ENCODE measurements around the gene C6orf132. TPM values are rescaled to one million over a fixed set of nuclear protein-coding genes. Genes with fewer than 3 reads are reported as not detected.

The C6orf132 gene
- total RNA-seq, 4 donors from 2014 or later = 3.0 to 19.0 (median 3.6) TPM

DNA sequence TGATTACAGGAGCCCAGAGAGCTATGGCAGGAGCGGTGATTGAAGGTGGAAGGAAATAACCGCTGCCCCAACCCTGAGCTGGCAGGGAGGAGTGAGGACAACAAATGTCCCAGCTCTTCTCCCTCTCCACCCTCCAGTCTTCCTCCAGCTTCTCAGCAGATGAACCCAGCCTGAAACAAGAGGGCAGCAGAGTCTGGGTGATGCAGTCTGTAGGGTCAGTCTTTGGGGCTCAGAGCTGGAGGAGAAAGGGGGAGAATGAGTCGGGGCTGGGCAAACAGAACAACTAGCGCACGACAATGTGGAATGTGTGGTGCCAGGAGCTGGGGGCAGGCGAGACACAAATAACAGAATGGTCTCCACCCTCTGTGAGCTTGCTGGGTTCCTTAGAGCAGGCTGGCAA is 26.2 kb upstream of the C6orf132 start:
- DNase-seq (ENCODE audit: low spot score) (no peak), ATAC-seq (ENCODE audit: low FRiP score) (no peak)
- no peak for TF ChIP-seq CTCF (IDR thresholded peaks at IDR 0.05)

- peak; percentile 76 for ATAC-seq (ENCODE audit: low FRiP score)
- DNase-seq (ENCODE audit: low spot score) = peak; percentile 70
- peak in 2 of 3 donors; percentile 83 to 91 for TF ChIP-seq CTCF (IDR thresholded peaks at IDR 0.05)
Observed at GRCh38 chr6:42166444-42167141, 24.2 kb upstream of the C6orf132 start.

GRCh38 chr6:42165016-42165415 is 22.6 kb upstream of the C6orf132 start:
- no peak for TF ChIP-seq CTCF (IDR thresholded peaks at IDR 0.05)
- DNase-seq (ENCODE audit: low spot score) (no peak), ATAC-seq (ENCODE audit: low FRiP score) (no peak)

DNA sequence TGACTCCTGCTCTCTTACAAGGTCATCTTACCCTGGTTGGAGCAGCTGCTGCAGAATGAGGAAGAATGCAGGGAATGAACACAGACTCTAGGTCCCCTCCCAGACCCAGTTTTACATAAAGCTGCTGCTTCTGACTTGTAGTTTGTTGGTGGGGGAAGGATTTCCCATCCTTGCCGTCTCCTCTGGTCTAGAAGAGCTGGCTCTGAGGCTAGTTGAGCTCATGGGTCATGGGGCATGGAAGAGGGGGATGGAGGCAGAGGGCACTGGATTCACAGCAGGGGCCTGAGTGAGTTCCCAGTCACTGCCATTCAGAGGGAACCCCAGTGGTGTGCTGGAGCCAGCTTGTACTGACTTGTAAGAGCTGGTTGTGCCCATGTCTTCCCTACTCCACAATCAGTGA is 21.6 kb upstream of the C6orf132 start:
- ATAC-seq (ENCODE audit: low FRiP score) = no peak
- no peak for DNase-seq (ENCODE audit: low spot score)
- no peak for TF ChIP-seq CTCF (IDR thresholded peaks at IDR 0.05)

DNA sequence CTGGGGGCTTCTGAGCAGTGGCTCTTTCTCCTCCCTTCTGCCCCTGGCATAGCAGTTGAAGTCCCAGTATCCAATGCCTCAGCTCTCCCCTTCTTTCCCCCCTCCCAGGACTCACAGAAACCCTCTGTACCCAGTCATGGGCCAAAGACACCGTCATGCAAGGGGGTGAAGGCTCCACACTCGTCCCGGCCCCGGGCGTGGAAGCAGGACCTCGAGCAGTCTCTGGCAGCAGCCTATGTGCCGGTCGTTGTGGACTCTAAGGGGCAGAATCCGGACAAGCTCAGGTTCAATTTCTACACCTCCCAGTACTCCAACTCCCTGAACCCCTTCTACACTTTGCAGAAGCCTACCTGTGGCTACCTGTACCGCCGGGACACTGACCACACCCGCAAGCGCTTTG is 20.4 kb upstream of the C6orf132 start:
- TF ChIP-seq CTCF (IDR thresholded peaks at IDR 0.05) = no peak
- ATAC-seq (ENCODE audit: low FRiP score) (no peak), DNase-seq (ENCODE audit: low spot score) (no peak)

GRCh38 chr6:42162384-42162783 is 20.0 kb upstream of the C6orf132 start:
- no peak for TF ChIP-seq CTCF (IDR thresholded peaks at IDR 0.05)
- ATAC-seq (ENCODE audit: low FRiP score) (no peak), DNase-seq (ENCODE audit: low spot score) (no peak)

- no peak for TF ChIP-seq CTCF (IDR thresholded peaks at IDR 0.05)
- DNase-seq (ENCODE audit: low spot score) (no peak), ATAC-seq (ENCODE audit: low FRiP score) (no peak)
Observed at GRCh38 chr6:42159431-42160024, 17.1 kb upstream of the C6orf132 start.

All from omental fat pad (tissue), 4 donors.